Esophagus muscularis mucosa (tissue), 4 donors: ENCODE data around the gene LPCAT1.

ENCODE experiments used
- EP300 ChIP-seq: sonication (generic); formaldehyde crosslinking; IDR thresholded peaks from one replicate; pipeline ENCODE4 v1.6.1; 2017; ENCODE audit warnings: antibody characterized with exemption
- POLR2A ChIP-seq: fragments of 450-650 bp; IDR thresholded peaks from one replicate; pipeline ENCODE4 v1.6.1; 2017; ENCODE audit warnings: antibody characterized with exemption, moderate library complexity, mild to moderate bottlenecking, low read depth
- POLR2AphosphoS5 ChIP-seq, 2 donors: sonication (generic); formaldehyde crosslinking; IDR thresholded peaks; one replicate each; pipeline ENCODE4 v1.6.1; 2017; ENCODE audit warnings: antibody characterized with exemption in 2 of 2
- TF ChIP-seq, protein P1 (sequence below), 3 experiments: fragments of 200-600 bp in 2 of 3; fragments of 450-650 bp in 1 of 3; sonication (generic) in 2 of 3; IDR thresholded peaks; one replicate each; pipeline ENCODE4 v1.5.1; 2017 to 2019; ENCODE audit warnings: antibody characterized with exemption in 3 of 3, mild to moderate bottlenecking in 2 of 3, moderate library complexity in 1 of 3

DNA sequence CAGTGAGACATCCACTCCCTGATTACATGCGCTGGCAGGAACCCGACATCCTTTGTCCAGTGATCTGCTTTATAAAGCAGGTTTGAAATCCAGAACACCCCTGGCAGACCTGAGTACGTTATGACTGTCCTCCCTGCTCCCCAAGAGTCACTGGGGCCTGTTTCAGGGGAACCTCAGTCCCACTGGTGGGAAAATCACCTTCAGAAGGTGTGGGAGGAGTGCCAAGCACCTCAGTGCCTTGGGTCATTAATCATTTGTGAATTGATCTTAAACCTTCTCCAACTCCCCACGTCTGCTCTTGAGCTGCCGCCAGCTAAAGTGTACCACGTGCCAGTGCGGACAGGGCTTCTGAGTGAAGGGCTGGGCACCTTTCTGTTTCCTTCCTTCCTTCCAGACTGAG lies 94.7 kb downstream of the LPCAT1 start:
- TF ChIP-seq, protein P1, sequence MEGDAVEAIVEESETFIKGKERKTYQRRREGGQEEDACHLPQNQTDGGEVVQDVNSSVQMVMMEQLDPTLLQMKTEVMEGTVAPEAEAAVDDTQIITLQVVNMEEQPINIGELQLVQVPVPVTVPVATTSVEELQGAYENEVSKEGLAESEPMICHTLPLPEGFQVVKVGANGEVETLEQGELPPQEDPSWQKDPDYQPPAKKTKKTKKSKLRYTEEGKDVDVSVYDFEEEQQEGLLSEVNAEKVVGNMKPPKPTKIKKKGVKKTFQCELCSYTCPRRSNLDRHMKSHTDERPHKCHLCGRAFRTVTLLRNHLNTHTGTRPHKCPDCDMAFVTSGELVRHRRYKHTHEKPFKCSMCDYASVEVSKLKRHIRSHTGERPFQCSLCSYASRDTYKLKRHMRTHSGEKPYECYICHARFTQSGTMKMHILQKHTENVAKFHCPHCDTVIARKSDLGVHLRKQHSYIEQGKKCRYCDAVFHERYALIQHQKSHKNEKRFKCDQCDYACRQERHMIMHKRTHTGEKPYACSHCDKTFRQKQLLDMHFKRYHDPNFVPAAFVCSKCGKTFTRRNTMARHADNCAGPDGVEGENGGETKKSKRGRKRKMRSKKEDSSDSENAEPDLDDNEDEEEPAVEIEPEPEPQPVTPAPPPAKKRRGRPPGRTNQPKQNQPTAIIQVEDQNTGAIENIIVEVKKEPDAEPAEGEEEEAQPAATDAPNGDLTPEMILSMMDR (IDR thresholded peaks at IDR 0.05): no peak
- TF ChIP-seq EP300 (no peak), POLR2AphosphoS5 (IDR thresholded peaks at IDR 0.05) (no peak), POLR2A (no peak)
